ENCODE data around the gene PURA.

DNA sequence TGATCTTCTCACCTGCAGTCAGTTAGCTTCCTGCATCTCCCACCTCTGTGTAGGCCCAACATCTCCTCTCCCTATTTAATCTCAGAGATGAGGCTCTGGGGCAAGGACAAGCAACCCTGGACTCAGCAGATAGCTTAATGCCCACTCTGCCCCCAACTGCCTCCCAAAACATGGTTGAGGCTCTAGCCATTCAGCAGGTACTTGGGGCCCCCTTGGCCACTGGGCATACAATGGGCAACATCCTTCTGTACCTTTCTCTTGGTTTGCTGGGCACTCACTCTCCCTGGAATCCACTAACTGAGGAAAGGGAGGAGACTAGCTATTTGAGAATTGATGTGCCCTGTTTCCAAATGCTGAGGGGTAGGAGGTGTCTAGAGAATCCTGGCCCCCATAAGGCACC lies 21.2 kb downstream of the PURA start:
- TF ChIP-seq RAD21 (IDR thresholded peaks at IDR 0.05; ENCODE audit: low read depth) = no peak
- no peak for TF ChIP-seq EP300 (IDR thresholded peaks at IDR 0.05; ENCODE audit: borderline replicate concordance)
- TF ChIP-seq, protein P1, sequence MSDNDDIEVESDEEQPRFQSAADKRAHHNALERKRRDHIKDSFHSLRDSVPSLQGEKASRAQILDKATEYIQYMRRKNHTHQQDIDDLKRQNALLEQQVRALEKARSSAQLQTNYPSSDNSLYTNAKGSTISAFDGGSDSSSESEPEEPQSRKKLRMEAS (IDR thresholded peaks at IDR 0.05) = no peak
- TF ChIP-seq TCF12 (IDR thresholded peaks at IDR 0.05; ENCODE audit: low read depth) = no peak
- no peak for TF ChIP-seq ZBTB7A (IDR thresholded peaks at IDR 0.05; ENCODE audit: low read depth)
- TF ChIP-seq FOXM1 (IDR thresholded peaks at IDR 0.05; ENCODE audit: borderline replicate concordance, low read depth) = no peak
- no peak for TF ChIP-seq TAF1 (IDR thresholded peaks at IDR 0.05; ENCODE audit: low read depth)
- TF ChIP-seq, protein P2, sequence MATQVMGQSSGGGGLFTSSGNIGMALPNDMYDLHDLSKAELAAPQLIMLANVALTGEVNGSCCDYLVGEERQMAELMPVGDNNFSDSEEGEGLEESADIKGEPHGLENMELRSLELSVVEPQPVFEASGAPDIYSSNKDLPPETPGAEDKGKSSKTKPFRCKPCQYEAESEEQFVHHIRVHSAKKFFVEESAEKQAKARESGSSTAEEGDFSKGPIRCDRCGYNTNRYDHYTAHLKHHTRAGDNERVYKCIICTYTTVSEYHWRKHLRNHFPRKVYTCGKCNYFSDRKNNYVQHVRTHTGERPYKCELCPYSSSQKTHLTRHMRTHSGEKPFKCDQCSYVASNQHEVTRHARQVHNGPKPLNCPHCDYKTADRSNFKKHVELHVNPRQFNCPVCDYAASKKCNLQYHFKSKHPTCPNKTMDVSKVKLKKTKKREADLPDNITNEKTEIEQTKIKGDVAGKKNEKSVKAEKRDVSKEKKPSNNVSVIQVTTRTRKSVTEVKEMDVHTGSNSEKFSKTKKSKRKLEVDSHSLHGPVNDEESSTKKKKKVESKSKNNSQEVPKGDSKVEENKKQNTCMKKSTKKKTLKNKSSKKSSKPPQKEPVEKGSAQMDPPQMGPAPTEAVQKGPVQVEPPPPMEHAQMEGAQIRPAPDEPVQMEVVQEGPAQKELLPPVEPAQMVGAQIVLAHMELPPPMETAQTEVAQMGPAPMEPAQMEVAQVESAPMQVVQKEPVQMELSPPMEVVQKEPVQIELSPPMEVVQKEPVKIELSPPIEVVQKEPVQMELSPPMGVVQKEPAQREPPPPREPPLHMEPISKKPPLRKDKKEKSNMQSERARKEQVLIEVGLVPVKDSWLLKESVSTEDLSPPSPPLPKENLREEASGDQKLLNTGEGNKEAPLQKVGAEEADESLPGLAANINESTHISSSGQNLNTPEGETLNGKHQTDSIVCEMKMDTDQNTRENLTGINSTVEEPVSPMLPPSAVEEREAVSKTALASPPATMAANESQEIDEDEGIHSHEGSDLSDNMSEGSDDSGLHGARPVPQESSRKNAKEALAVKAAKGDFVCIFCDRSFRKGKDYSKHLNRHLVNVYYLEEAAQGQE (IDR thresholded peaks at IDR 0.05; ENCODE audit: low read depth) = no peak
- no peak for TF ChIP-seq CEBPB (IDR thresholded peaks at IDR 0.05)
- no peak for TF ChIP-seq YY1 (IDR thresholded peaks at IDR 0.05; ENCODE audit: low read depth)
- TF ChIP-seq EGR1 (IDR thresholded peaks at IDR 0.05) = no peak
- TF ChIP-seq NFIC (IDR thresholded peaks at IDR 0.05) = no peak
- no peak for TF ChIP-seq CREB1 (IDR thresholded peaks at IDR 0.05; ENCODE audit: low read depth)
